ENCODE data around the gene MPRIP. TPM values are rescaled to one million over a fixed set of nuclear protein-coding genes. Genes with fewer than 3 reads are reported as not detected.
"Not testable (repeated sequence)": the region's sequence is repeated elsewhere in the genome, so short reads cannot be mapped to it uniquely, and the experiment has no call there.

Gene MPRIP, protein sequence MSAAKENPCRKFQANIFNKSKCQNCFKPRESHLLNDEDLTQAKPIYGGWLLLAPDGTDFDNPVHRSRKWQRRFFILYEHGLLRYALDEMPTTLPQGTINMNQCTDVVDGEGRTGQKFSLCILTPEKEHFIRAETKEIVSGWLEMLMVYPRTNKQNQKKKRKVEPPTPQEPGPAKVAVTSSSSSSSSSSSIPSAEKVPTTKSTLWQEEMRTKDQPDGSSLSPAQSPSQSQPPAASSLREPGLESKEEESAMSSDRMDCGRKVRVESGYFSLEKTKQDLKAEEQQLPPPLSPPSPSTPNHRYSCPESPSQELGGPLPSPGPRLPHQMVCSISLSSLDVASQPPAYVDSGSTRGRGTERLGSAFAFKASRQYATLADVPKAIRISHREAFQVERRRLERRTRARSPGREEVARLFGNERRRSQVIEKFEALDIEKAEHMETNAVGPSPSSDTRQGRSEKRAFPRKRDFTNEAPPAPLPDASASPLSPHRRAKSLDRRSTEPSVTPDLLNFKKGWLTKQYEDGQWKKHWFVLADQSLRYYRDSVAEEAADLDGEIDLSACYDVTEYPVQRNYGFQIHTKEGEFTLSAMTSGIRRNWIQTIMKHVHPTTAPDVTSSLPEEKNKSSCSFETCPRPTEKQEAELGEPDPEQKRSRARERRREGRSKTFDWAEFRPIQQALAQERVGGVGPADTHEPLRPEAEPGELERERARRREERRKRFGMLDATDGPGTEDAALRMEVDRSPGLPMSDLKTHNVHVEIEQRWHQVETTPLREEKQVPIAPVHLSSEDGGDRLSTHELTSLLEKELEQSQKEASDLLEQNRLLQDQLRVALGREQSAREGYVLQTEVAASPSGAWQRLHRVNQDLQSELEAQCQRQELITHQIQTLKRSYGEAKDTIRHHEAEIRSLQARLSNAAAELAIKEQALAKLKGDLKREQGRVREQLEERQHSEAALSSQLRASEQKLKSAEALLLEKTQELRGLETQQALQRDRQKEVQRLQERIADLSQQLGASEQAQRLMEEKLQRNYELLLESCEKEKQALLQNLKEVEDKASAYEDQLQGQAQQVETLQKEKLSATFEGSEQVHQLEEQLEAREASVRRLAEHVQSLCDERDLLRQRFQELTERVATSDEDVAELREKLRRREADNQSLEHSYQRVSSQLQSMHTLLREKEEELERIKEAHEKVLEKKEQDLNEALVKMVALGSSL (N-terminal part only)
- total RNA-seq: 100 to 1,000 TPM in 1 of 2 donors, 10 to 100 TPM in 1; 84.3 to 258 TPM

DNA sequence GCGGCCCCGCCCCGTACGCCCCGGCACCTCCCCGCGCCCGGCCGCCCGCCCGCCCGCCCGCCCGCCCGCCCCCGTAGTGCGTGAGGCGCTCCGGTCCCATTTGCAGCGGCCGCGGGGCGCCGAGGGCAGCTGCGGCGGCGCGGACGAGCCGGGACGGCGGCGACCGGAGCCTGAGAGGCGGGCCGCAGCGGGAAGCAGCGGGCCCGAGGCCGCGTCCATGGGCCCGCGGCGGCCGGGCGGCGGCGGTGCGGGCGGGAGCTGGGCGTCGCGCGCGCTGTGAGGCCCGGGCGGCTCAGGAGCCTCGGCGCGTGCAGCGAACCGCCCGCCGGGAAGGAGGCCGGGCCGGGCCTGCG is at the start of gene MPRIP:
Gene MPRIP, plus strand, starts transcription at position 74 of the 353 bp plus-strand sequence. CDS start 392 bp downstream, outside the sequence.
- 0% methylated on average over 3 of the region's 67 CpGs for WGBS
- Histone ChIP-seq H3K9me3 (no peaks in the 10 kb centered on the region), H3K4me1 (replicated peaks) (no peaks in the 10 kb centered on the region), H3K36me3 (no peaks in the 10 kb centered on the region), H3K27me3 (replicated peaks; ENCODE audit: insufficient read depth) (no peaks in the 10 kb centered on the region), H3K27ac (peak within 1 kb of the TSS; percentile 65 to 70), H3K4me3 (peak within 1 kb of the TSS; percentile 58 to 70)
- DNase-seq (ENCODE audit: low spot score): no peak
- intact Hi-C loops (cut with DNase I): no loop called here
- TF ChIP-seq POLR2A (IDR thresholded peaks at IDR 0.05) (no peak), POLR2AphosphoS5 (IDR thresholded peaks at IDR 0.05) (no peak)
- TF ChIP-seq, protein P1, sequence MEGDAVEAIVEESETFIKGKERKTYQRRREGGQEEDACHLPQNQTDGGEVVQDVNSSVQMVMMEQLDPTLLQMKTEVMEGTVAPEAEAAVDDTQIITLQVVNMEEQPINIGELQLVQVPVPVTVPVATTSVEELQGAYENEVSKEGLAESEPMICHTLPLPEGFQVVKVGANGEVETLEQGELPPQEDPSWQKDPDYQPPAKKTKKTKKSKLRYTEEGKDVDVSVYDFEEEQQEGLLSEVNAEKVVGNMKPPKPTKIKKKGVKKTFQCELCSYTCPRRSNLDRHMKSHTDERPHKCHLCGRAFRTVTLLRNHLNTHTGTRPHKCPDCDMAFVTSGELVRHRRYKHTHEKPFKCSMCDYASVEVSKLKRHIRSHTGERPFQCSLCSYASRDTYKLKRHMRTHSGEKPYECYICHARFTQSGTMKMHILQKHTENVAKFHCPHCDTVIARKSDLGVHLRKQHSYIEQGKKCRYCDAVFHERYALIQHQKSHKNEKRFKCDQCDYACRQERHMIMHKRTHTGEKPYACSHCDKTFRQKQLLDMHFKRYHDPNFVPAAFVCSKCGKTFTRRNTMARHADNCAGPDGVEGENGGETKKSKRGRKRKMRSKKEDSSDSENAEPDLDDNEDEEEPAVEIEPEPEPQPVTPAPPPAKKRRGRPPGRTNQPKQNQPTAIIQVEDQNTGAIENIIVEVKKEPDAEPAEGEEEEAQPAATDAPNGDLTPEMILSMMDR (IDR thresholded peaks at IDR 0.05): no peak

- 86% methylated on average over 2 of the region's 2 CpGs for WGBS
- intact Hi-C loops (cut with DNase I): no loop called here
Measured at GRCh38 chr17:16994631-16995030, 47.6 kb upstream of the MPRIP start.

GRCh38 chr17:16995930-16996329 is 46.3 kb upstream of the MPRIP start:
- Histone ChIP-seq H3K4me1 (replicated peaks) (no peaks in the 10 kb centered on the region), H3K27ac (no peak overlapping the region), H3K36me3 (no peaks in the 10 kb centered on the region), H3K4me3 (no peak overlapping the region), H3K9me3 (no peaks in the 10 kb centered on the region), H3K27me3 (replicated peaks; ENCODE audit: insufficient read depth) (no peaks in the 10 kb centered on the region)
- intact Hi-C loops (cut with DNase I): no loop called here
- 93% methylated on average over 7 of the region's 7 CpGs for WGBS
- no peak for DNase-seq (ENCODE audit: low spot score)
- TF ChIP-seq POLR2AphosphoS5 (IDR thresholded peaks at IDR 0.05): no peak
- TF ChIP-seq POLR2A (IDR thresholded peaks at IDR 0.05): no peak
- TF ChIP-seq, protein P1 (IDR thresholded peaks at IDR 0.05): no peak

More at GRCh38 chr17:16994631-16995030, 47.6 kb upstream of the MPRIP start:
- no peaks in the 10 kb centered on the region for H3K27me3 ChIP-seq (replicated peaks; ENCODE audit: insufficient read depth)
- H3K9me3 ChIP-seq: no peaks in the 10 kb centered on the region
- H3K4me1 ChIP-seq (replicated peaks): no peaks in the 10 kb centered on the region
- no peaks in the 10 kb centered on the region for H3K36me3 ChIP-seq
- no peak overlapping the region for H3K4me3 ChIP-seq
- no peak overlapping the region for H3K27ac ChIP-seq
- TF ChIP-seq, protein P1 (IDR thresholded peaks at IDR 0.05): no peak
- no peak for TF ChIP-seq POLR2AphosphoS5 (IDR thresholded peaks at IDR 0.05)
- no peak for TF ChIP-seq POLR2A (IDR thresholded peaks at IDR 0.05)
- no peak for DNase-seq (ENCODE audit: low spot score)

- DNase-seq (ENCODE audit: low spot score); H3K36me3 ChIP-seq; H3K9me3 ChIP-seq; H3K4me3 ChIP-seq; H3K4me1 ChIP-seq (replicated peaks); H3K27me3 ChIP-seq (replicated peaks; ENCODE audit: insufficient read depth); intact Hi-C loops (cut with DNase I); H3K27ac ChIP-seq: not testable (repeated sequence)
- WGBS: 92% methylated on average over 11 of the region's 11 CpGs
Measured at GRCh38 chr17:16996726-16997125, 45.5 kb upstream of the MPRIP start.
